Stimulated activated naive CD4-positive, alpha-beta T cell treated with Interleukin-2 at 50 U/mL for 16 hours (primary cell): ENCODE results near the gene PDXK.

Source experiments
- DNase-seq: peaks from one replicate; lab custom pipeline; 2025; lab: John Stamatoyannopoulos, UW

PDXK gene

DNA sequence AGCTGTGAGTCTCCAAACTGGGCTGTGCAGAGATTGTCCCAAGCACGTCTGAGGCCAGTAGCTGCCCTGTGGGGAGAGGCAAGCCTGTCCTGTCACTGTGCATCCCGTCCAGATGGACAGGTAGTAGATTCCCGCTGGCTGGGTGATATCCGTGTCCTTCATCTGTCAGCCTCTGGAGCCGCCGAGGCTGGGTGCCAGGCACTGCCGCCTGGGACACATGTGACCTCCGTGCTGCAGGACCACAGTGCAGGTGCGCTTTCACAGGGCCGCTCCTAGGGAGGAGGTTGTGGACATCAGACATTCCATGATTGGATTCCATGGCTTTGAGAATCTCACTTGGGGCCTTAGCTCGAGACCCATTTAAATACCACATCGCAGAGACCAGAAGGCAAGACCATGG is 4.7 kb downstream of the PDXK start:
- no peak for DNase-seq

DNA sequence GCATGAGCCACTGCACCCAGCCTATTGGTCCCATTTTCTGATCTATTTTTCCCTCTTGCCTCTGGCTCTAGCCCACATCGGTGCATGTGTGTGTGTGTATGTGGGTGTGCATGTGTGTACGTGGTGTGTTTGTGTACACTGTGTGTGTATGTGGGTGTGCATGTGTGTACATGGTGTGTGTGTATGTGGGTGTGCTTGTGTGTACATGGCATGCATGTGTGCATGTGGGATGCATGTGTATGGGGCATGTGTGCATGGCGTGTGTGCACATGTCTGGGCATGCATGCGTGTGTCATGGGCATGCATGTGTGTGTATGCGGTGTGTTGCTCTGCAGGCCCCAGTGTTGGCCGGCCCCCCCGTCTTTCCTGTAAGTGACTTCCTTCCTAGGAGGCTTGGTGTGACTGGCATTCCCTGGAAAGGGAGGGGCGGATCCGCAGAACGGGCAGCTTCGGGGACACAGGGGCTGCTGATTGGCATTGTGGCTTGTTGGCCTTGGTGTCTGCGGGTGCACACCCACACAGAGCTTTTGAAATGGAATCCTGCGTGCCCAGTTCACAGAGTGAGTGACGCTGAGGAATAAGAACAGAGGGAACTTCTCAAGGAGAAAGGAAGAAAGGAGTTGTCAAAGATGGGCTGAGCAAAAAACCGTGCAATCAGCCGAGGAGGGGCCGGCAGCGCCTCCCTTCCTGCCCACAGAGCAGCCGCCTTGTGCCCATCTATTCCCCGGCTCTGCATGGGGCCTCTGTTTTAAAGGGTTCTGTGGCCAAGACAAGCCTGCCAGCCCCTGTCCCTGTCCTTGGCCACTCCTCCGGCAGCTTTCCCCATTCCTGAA is 8.0 kb downstream of the PDXK start:
- DNase-seq = no peak

DNA sequence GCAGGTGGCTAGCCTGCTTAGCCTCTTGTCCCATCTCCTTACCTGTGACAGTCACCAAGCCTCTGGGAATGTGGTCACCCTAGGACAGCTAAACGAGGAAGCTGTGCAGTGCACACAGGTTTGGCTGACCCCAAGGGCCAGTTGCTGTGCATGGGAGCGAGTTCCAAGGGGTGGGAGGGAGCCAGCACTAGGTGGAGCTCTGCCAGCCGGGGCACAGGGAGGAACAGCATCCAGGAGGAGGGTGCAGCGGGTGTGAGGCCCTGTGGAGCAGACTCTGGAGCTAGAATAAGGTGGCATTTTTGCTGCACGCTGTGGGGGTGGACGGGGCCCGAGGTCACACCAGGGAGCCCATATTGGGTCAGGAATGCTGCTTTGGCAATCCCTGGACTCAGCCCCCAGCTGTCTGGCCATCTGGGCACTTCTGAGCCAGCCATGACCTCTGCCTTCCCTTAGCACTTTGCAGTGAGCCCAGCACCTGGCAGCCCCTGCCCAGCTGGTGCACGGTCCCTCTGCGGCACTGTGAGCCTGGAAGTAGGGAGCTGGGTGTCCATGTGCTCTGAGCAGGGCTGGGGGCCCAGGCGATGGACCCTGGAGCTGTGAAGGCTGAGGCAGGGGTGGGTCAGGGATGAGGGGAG is 8.7 kb downstream of the PDXK start:
- no peak for DNase-seq

GRCh38 chr21:43728154-43728466 is 9.2 kb downstream of the PDXK start:
- no peak for DNase-seq

- peak; percentile 81 for DNase-seq
Observed at GRCh38 chr21:43728467-43729390, 9.8 kb downstream of the PDXK start.

- DNase-seq = no peak
Observed at GRCh38 chr21:43731476-43731875, 12.5 kb downstream of the PDXK start.

DNA sequence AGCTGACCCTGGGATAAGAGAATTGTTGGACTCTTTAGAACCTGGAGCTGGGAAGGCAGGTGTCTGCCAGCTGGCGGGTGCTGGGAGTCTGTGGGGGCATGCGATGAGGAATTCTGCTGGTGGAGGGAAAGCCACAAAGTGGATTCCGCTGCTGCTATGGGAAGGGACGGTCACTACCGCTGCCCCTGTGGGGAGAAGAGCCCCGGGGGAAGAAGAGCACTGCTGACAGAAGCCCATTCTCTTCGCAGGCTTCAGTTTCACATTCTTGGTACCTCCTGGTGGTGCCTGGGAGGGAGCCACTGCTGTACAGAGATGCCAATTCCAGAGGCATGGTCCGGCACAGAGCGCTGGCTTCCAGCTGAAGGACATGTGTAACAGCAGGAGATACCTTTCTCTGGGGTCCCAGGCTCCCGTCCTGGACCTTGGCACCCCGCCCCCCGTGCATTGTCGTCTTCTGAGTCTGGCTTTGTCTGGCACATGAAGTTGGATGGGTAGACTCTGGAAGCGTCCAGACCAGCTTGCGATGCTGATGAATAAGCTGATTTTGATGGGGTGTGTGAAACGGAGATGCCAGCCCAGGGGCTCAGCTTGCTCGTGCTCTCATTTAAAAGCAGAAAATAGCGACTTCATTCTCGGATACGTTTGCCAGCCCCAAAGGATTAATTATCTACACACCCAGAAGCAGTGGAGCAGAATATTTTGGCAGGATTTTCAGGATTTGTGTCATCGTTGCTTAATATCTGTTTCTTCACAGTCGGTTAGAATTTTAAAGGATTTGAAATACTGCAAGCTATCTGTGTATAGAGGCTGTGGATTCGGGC is 13.2 kb downstream of the PDXK start:
- no peak for DNase-seq

GRCh38 chr21:43733060-43733459 is 14.1 kb downstream of the PDXK start:
- DNase-seq = no peak

DNA sequence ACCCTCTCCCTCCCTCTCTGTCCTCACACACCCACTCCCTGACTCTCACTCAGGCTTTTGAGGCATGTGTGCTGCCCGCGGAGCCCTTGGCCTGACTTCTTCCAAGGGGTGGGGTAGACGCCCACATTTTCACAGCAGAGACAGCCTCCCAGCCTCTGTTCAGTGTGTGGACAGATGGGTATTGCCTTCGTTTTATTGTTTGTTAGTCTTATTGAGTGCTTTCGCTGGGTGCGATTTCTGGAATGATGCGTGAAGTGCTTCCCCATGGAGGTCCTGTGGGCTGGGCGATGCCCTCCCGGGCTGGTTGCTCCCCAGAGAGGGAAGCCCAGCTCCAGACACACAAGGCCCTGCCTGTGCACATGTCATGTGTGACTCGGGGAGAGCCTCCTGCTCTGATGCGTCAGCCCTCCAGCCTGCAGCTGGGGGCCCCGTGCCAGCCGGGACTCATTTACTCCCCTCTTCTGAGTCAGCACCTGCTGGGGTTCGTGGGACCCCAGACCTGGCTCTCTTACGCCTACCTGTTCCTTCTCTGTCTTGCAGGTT is 14.7 kb downstream of the PDXK start:
- DNase-seq = no peak

- peak; percentile 4 for DNase-seq
Observed at GRCh38 chr21:43734131-43734927, 15.4 kb downstream of the PDXK start.

DNA sequence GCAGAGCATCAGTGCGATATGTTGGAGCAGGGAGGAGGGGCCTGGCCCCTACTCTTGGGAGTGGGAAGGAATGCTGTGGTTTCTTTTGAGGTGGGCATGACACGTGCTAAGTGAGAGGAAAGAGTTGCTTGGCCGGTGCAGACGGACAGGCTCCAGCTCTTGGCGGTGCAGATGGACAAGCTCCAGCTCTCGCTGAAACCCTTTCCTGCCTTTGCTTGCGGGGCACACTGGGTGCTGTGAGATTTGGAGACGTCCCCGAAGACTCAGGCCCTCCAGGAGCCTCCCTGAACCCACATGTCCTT is 15.9 kb downstream of the PDXK start:
- DNase-seq = no peak

DNA sequence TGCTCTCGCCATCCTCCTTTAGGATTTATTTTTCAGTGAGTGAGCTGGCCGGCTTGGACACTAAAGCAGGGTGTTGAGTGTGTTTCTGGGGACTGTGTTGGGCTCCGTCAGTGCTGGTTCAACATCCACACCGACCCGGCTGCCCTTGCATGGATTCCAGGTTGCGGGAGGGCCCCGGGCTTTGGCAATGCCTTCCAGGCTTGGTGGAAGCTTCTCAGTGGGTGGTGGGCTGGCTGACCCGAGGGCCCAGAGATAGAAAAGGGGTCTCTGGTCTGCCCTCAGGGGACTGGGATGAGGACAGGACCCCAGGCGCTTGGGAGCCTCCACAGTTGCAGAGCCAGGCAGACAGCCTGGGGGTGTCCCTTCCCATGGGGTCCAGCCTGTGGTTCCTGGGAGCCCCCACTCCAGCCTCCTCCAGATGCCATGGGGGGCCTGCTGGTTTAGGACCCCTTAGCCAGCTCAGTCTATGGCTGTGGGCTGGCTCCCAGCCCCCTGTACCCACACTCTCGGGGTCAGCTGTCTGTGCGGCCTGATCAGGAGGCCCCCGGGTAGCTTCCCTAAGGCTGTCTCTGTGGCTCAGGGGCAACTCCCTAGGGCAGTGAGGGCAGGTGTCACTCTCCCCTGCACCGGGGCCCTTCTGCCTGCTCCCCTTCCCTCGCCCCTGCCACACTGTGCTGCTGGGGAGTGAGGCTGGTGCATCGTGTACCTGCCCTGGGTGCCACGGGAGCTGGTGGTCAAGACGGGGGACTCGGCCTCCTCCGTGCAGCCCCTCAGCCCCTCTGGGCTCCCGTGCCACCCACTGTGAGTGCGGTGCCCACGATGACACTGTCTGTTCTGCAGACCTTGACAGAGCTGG is 16.5 kb downstream of the PDXK start:
- no peak for DNase-seq

GRCh38 chr21:43736224-43736883 is 17.4 kb downstream of the PDXK start:
- DNase-seq = no peak

DNA sequence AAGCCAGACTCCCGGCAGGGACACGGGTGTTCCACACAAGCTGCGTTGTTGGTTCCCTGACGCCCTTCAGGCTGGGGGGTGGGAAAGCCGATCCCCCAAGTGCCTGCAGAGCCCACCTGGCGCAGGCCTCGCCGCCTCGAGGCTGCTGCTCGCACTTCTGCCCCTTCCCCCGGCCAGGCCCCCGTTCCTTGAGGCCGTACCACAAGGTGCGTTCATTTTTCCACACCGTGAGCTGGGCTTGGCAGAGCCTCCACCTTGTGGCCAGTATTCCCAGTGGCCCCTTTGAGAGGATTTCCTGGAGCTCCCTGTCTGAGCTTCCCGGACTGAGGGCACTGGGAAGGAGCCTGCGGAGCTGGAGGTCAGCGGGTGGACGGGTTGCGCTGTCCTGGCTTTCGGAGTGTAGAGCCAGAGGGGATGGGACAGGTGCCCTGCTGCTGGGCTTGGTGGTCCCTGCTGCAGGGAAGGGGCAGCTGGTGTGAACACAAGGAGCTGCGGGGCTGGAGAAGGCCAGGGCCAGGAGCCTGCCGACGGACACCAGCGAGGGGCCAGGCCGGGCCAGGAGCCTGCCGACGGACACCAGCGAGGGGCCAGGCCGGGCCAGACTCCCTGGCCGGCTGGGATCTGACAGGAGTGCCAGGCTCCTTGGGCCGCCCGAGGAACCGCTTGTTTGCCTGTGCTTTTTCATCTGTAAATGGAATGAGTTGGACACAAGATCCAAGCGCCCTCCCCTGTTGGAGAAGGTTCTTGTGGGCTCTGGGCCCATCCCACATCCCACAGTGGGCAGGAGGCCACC is 18.4 kb downstream of the PDXK start:
- DNase-seq = no peak

- no peak for DNase-seq
Observed at GRCh38 chr21:43739621-43740435, 20.9 kb downstream of the PDXK start.

- no peak for DNase-seq
Observed at GRCh38 chr21:43740497-43741156, 21.7 kb downstream of the PDXK start.

GRCh38 chr21:43741423-43742096 is 22.6 kb downstream of the PDXK start:
- no peak for DNase-seq
